Sigmoid colon (tissue), 4 donors: ENCODE results near the gene SEC14L5.

ENCODE experiments used
- EP300 ChIP-seq, 4 donors: sonication (generic); formaldehyde crosslinking; IDR thresholded peaks; one replicate each; pipeline ENCODE4 v1.6.1; 2017; ENCODE audit warnings: antibody characterized with exemption in 4 of 4
- TF ChIP-seq, protein P1 (sequence below), 4 experiments: fragments of 450-650 bp in 3 of 4; fragments of 200-600 bp in 1 of 4; IDR thresholded peaks; one replicate each; pipeline ENCODE4 v1.5.1; 2016 to 2019; ENCODE audit warnings: antibody characterized with exemption in 4 of 4, mild to moderate bottlenecking in 3 of 4, moderate library complexity in 2 of 4

DNA sequence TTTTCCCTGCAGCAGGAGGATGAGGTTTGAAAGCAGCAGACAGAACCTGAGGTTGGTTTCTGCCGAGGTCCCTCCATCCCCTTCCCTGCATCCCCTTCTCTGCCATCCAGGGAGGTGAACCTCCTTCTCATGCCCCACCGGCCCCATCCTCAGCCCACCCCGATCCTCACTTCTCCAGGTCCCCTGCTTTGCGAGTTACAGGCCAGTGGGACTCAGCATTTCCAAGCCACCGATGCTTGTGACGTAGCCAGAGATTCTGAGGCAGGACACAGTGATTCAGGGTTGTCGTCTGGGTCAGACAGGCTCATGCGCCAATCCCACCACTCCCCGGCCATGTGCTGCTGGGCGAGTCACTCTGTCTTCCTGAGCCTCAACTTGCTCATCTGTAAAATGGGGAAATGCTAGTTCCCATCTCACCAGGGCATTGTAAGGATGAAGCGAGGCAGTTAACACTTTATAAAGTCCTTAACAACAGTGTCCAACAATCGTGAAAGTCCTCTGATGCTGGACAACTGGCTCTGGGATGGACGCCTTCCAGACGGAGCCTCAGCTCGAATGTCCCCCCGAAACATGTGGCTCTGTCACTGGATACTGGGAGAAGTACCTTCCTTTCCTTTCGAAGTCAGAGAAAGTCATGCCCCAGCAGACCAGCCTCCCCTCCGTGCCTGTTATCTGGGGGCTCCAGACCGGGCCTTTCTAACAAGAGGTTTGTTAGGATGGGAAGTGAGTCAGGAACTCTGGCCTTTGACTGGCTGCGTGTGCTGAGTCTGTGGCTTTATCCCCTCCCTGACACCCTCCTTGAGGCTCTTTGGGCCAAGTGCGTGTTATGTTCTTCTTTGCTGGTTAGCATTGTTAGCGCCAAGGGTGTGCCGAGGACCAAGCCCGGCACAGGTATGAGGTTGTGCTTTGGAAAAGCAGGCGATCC lies 21.9 kb downstream of the SEC14L5 start:
- TF ChIP-seq, protein P1, sequence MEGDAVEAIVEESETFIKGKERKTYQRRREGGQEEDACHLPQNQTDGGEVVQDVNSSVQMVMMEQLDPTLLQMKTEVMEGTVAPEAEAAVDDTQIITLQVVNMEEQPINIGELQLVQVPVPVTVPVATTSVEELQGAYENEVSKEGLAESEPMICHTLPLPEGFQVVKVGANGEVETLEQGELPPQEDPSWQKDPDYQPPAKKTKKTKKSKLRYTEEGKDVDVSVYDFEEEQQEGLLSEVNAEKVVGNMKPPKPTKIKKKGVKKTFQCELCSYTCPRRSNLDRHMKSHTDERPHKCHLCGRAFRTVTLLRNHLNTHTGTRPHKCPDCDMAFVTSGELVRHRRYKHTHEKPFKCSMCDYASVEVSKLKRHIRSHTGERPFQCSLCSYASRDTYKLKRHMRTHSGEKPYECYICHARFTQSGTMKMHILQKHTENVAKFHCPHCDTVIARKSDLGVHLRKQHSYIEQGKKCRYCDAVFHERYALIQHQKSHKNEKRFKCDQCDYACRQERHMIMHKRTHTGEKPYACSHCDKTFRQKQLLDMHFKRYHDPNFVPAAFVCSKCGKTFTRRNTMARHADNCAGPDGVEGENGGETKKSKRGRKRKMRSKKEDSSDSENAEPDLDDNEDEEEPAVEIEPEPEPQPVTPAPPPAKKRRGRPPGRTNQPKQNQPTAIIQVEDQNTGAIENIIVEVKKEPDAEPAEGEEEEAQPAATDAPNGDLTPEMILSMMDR (IDR thresholded peaks at IDR 0.05) = no peak
- no peak for TF ChIP-seq EP300 (IDR thresholded peaks at IDR 0.05)
